Measurements from ENCODE around the gene PNPLA7. TPM values are rescaled to one million over a fixed set of nuclear protein-coding genes. Genes with fewer than 3 reads are reported as not detected.

Gene PNPLA7
- total and polyA plus RNA-seq, 2 of the 13 experiments (the other 11 are each of a cell fraction or from before 2014, with no cell fraction given) = 0.42 to 1.5 TPM

- TF ChIP-seq XBP1 (CRISPR knock-in tag; IDR thresholded peaks at IDR 0.05) = no peak
- TF ChIP-seq ZKSCAN1 (IDR thresholded peaks at IDR 0.05; ENCODE audit: low read length) = no peak
- TF ChIP-seq ZNF576 (CRISPR knock-in tag; IDR thresholded peaks at IDR 0.05) = no peak
- no peak for TF ChIP-seq ZNF766 (CRISPR knock-in tag; IDR thresholded peaks at IDR 0.05; ENCODE audit: borderline replicate concordance)
- no peak for TF ChIP-seq ZNF678 (CRISPR knock-in tag; IDR thresholded peaks at IDR 0.05)
- TF ChIP-seq CAMTA2 (CRISPR knock-in tag; IDR thresholded peaks at IDR 0.05; ENCODE audit: borderline replicate concordance) = no peak
- TF ChIP-seq ZBTB33 (CRISPR knock-in tag; IDR thresholded peaks at IDR 0.05) = no peak
- peak; percentile 59; the same call in 1 of the 2 replicates for TF ChIP-seq NRL (CRISPR knock-in tag; IDR thresholded peaks at IDR 0.05; ENCODE audit: borderline replicate concordance)
- no peak for TF ChIP-seq MIXL1 (CRISPR knock-in tag; IDR thresholded peaks at IDR 0.05)
- no peak for TF ChIP-seq ZNF557 (CRISPR knock-in tag; IDR thresholded peaks at IDR 0.05)
- TF ChIP-seq POLR2AphosphoS2 (IDR thresholded peaks at IDR 0.05; ENCODE audit: low read depth, low read length) = no peak
- TF ChIP-seq ZBTB14 (CRISPR knock-in tag; IDR thresholded peaks at IDR 0.05) = peak; percentile 60
- TF ChIP-seq NFYC (CRISPR knock-in tag; IDR thresholded peaks at IDR 0.05) = peak; percentile 75
- no peak for TF ChIP-seq ZBTB42 (CRISPR knock-in tag; IDR thresholded peaks at IDR 0.05)
- no peak; the same call in 1 of the 2 replicates for TF ChIP-seq PHF21A (CRISPR knock-in tag; IDR thresholded peaks at IDR 0.05)
- 0 out of 2 replicates have a peak, but pooled peaks have one; percentile 22 for TF ChIP-seq ZNF263 (CRISPR knock-in tag; IDR thresholded peaks at IDR 0.05)
- TF ChIP-seq BCL6 (CRISPR knock-in tag; IDR thresholded peaks at IDR 0.05) = no peak
- no peak for TF ChIP-seq HDAC2 (CRISPR knock-in tag; IDR thresholded peaks at IDR 0.05)
- no peak for TF ChIP-seq ATM (IDR thresholded peaks at IDR 0.05; ENCODE audit: borderline replicate concordance)
- 0 out of 2 replicates have a peak, but pooled peaks have one; percentile 38 for TF ChIP-seq FOXC1 (CRISPR knock-in tag; IDR thresholded peaks at IDR 0.05; ENCODE audit: borderline replicate concordance)
- no peak for TF ChIP-seq CENPT (CRISPR knock-in tag; IDR thresholded peaks at IDR 0.05; ENCODE audit: low read depth)
- 0 out of 2 replicates have a peak, but pooled peaks have one; percentile 12 for TF ChIP-seq HES4 (CRISPR knock-in tag; IDR thresholded peaks at IDR 0.05; ENCODE audit: borderline replicate concordance)
- TF ChIP-seq ZGPAT (CRISPR knock-in tag; IDR thresholded peaks at IDR 0.05) = peak; percentile 34; the same call in 1 of the 2 replicates
- TF ChIP-seq MLX (CRISPR knock-in tag; IDR thresholded peaks at IDR 0.05) = no peak
- TF ChIP-seq SMAD3 (CRISPR knock-in tag; IDR thresholded peaks at IDR 0.05) = no peak
- TF ChIP-seq ZFY (CRISPR knock-in tag; IDR thresholded peaks at IDR 0.05) = peak; percentile 48; the same call in 1 of the 2 replicates
- no peak; the same call in 1 of the 2 replicates for TF ChIP-seq SALL1 (CRISPR knock-in tag; IDR thresholded peaks at IDR 0.05)
Observed at GRCh38 chr9:137590469-137591383, 40.5 kb upstream of the PNPLA7 start, which contains the start of gene ZMYND19 (continued).

Measured in HepG2 (cell line).